H1 (cell line): Measurements from ENCODE around the gene CEND1. TPM values are rescaled to one million over a fixed set of nuclear protein-coding genes. Genes with fewer than 3 reads are reported as not detected.

Source experiments
- CHD7 ChIP-seq: fragments of 300-600 bp; sonication (generic); IDR thresholded peaks from 2 replicates; pipeline ENCODE4 v1.7.1; 2012; ENCODE audit warnings: low read length, moderate library complexity, mild to moderate bottlenecking, inconsistent platforms; ENCODE audit not compliant: insufficient replicate concordance
- JUND ChIP-seq: IDR thresholded peaks from 2 replicates; pipeline ENCODE4 v1.6.1; 2011; ENCODE audit warnings: mild to moderate bottlenecking, improper control_type of control experiment, low read length
- KDM5A ChIP-seq: fragments of 200-600 bp; IDR thresholded peaks from 2 replicates; pipeline ENCODE4 v1.7.1; 2012; ENCODE audit warnings: mild to moderate bottlenecking, low read length, inconsistent platforms, mixed read lengths
- PHF8 ChIP-seq: fragments of 200-600 bp; sonication (generic); conservative IDR thresholded peaks from 2 replicates; pipeline ENCODE4 v1.7.1; 2012; ENCODE audit warnings: low read depth, mild to moderate bottlenecking, inconsistent platforms, low read length, moderate library complexity
- RNF2 ChIP-seq: fragments of 200-900, 300-1000 bp; sonication (generic); IDR thresholded peaks from 2 replicates; pipeline ENCODE4 v1.7.1; 2016; ENCODE audit warnings: borderline replicate concordance, low read depth, mild to moderate bottlenecking, antibody characterized with exemption, low read length; ENCODE audit not compliant: poor library complexity, severe bottlenecking; ENCODE audit errors: missing control alignments
- SIX5 ChIP-seq: IDR thresholded peaks from 2 replicates; pipeline ENCODE4 v1.6.1; 2011; ENCODE audit warnings: mild to moderate bottlenecking, low read depth, low read length
- polyA plus RNA-seq, 7 experiments: library from polyadenylated mRNA; depleted of rRNA in 3 of 7; stranded (reverse) in 5 of 7; unstranded in 2 of 7; fragments of >200 nt in 5 of 7; fragments of 200-250 nt in 2 of 7; gene quantifications; 1 replicate in 5 of 7; 2 replicates in 1 of 7; 4 replicates in 1 of 7; pipeline versions ENCODE4 v1.2.1 to v1.2.3, GENCODE V29; 2011 to 2013; ENCODE audit warnings: missing spikeins in 2 of 7, mixed read lengths in 2 of 7
- total RNA-seq: library from RNA; stranded (reverse); fragmentation: NEBNext Ultra II Directional; extraction: Animal tissue kit (Norgen Biotek cat#: 25700); gene quantifications from 2 replicates; pipeline ENCODE4 v1.2.1, GENCODE V29; 2021

Gene CEND1
- total and polyA plus RNA-seq, 2 of the 8 experiments (the other 6 are each of a cell fraction or from before 2014, with no cell fraction given), result 0.82 to 5.0 TPM

DNA sequence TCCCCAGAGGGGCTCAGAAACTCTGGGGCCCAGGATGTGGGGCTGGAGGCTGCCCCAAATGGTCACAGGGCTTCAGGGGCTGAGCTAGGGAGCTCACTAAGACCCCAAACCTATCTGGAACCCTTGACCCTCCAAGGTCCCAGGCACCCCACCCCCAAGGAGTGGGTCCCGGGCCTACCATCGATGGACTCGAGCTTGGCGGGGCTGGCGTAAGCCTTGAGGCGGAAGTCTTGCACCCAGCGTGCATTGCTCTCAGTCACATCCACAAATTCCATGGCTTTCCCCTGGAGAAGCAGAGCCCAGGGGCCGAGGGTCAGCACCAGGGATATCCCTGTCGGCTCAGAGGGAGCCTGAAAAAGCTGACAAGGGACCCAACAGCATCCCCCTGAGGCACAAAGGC, 16.1 kb downstream of the CEND1 start (continued):
- TF ChIP-seq RNF2 (no peak), CHD7 (no peak), KDM5A (no peak), PHF8 (no peak), JUND (no peak), SIX5 (no peak)
